Tibial nerve (tissue), 4 donors: Measurements from ENCODE around the gene PAQR7. TPM values are rescaled to one million over a fixed set of nuclear protein-coding genes. Genes with fewer than 3 reads are reported as not detected.

ENCODE experiments used
- DNase-seq, 2 donors: peaks; one replicate each; pipeline ENCODE4 v3.0.0-alpha.2; 2019; ENCODE audit warnings: low spot score in 2 of 2
- H3K27ac ChIP-seq, 4 donors: fragments of 200-600 bp; sonication (generic) in 3 of 4; one replicate each; pipeline ENCODE4 v1.5.1; 2017 to 2019; ENCODE audit warnings: mild to moderate bottlenecking in 1 of 4
- H3K27me3 ChIP-seq, 2 donors: fragments of 200-600 bp; sonication (generic) in 1 of 2; one replicate each; pipeline versions ENCODE4 v1.5.1 to v1.6.0; 2017 to 2019
- H3K36me3 ChIP-seq, 3 donors: fragments of 200-600 bp; sonication (generic); one replicate each; pipeline ENCODE4 v1.5.1; 2018 to 2019
- H3K4me1 ChIP-seq, 4 donors: fragments of 200-600 bp; sonication (generic) in 3 of 4; one replicate each; pipeline ENCODE4 v1.5.1; 2017 to 2019
- H3K4me3 ChIP-seq, 4 donors: fragments of 200-600 bp; sonication (generic) in 3 of 4; one replicate each; pipeline ENCODE4 v1.5.1; 2017 to 2019; ENCODE audit warnings: mild to moderate bottlenecking in 1 of 4, moderate library complexity in 1 of 4
- H3K9me3 ChIP-seq, 4 donors: fragments of 200-600 bp; sonication (generic) in 3 of 4; one replicate each; pipeline ENCODE4 v1.5.1; 2017 to 2019
- CTCF ChIP-seq, 5 experiments: fragments of 200-600 bp in 3 of 5; fragments of 450-650 bp in 2 of 5; sonication (generic) in 3 of 5; IDR thresholded peaks; one replicate each; pipeline ENCODE4 v1.5.1; 2016 to 2019; ENCODE audit warnings: antibody characterized with exemption in 5 of 5, mild to moderate bottlenecking in 3 of 5, moderate library complexity in 2 of 5
- EP300 ChIP-seq, 2 donors: sonication (generic); formaldehyde crosslinking; IDR thresholded peaks; one replicate each; pipeline ENCODE4 v1.6.1; 2017; ENCODE audit warnings: antibody characterized with exemption in 2 of 2, mild to moderate bottlenecking in 1 of 2
- POLR2A ChIP-seq, 2 donors: fragments of 450-650 bp; IDR thresholded peaks; one replicate each; pipeline ENCODE4 v1.6.1; 2017; ENCODE audit warnings: antibody characterized with exemption in 2 of 2, mild to moderate bottlenecking in 2 of 2, moderate library complexity in 2 of 2
- WGBS, 2 donors: methylation state at CpG; one replicate each; pipeline ENCODE4 v1.1.5; 2018; 5-methylcytosine and 5-hydroxymethylcytosine counted together
- total RNA-seq, 4 donors: library from RNA; depleted of rRNA; stranded (reverse); fragments of >200 nt; gene quantifications; one replicate each; pipeline ENCODE4 v1.1.0, GENCODE V29; 2016

PAQR7 gene
- total RNA-seq, 4 donors from 2014 or later: 5.4 to 8.7 (median 7.5) TPM

GRCh38 chr1:25858494-25858893 is 17.0 kb downstream of the PAQR7 start:
- Histone ChIP-seq H3K4me3 (peak overlapping the region in 1 of 4 donors; percentile 57), H3K27me3 (no peaks in the 10 kb centered on the region), H3K27ac (no peak overlapping the region), H3K36me3 (peaks cover 0 to 15% (median 0%) of the 10 kb centered on the region in 3 donors), H3K4me1 (peaks cover 0 to 24% (median 10%) of the 10 kb centered on the region in 4 donors), H3K9me3 (no peaks in the 10 kb centered on the region)
- no peak for DNase-seq
- 47 to 48% methylated on average over 7 of the region's 7 CpGs for WGBS, 2 donors
- TF ChIP-seq EP300 (IDR thresholded peaks at IDR 0.05): no peak
- TF ChIP-seq CTCF (IDR thresholded peaks at IDR 0.05): no peak
- no peak for TF ChIP-seq POLR2A (IDR thresholded peaks at IDR 0.05)

- Histone ChIP-seq H3K4me1 (peaks cover 0 to 24% (median 10%) of the 10 kb centered on the region in 4 donors), H3K27ac (no peak overlapping the region), H3K36me3 (no peaks in the 10 kb centered on the region), H3K9me3 (no peaks in the 10 kb centered on the region), H3K4me3 (no peak overlapping the region), H3K27me3 (no peaks in the 10 kb centered on the region)
- no peak for DNase-seq
- WGBS, 2 donors: 90 to 93% methylated on average over 11 of the region's 11 CpGs
- TF ChIP-seq EP300 (IDR thresholded peaks at IDR 0.05): no peak
- TF ChIP-seq POLR2A (IDR thresholded peaks at IDR 0.05): no peak
These were observed 18.7 kb downstream of the PAQR7 start for GRCh38 chr1:25856856-25857255.

- H3K27ac ChIP-seq: no peak overlapping the region
- no peak for TF ChIP-seq EP300 (IDR thresholded peaks at IDR 0.05)
- WGBS, 2 donors: 94% methylated on average over 2 of the region's 2 CpGs
- H3K9me3 ChIP-seq: no peaks in the 10 kb centered on the region
- no peak overlapping the region for H3K4me3 ChIP-seq
- H3K36me3 ChIP-seq: no peaks in the 10 kb centered on the region
- H3K4me1 ChIP-seq: peaks cover 0 to 8% (median 7%) of the 10 kb centered on the region in 4 donors
- H3K27me3 ChIP-seq: no peaks in the 10 kb centered on the region
- DNase-seq: no peak
These were observed 21.0 kb downstream of the PAQR7 start for GRCh38 chr1:25854554-25854953.

GRCh38 chr1:25848531-25848930 is 27.0 kb downstream of the PAQR7 start:
- H3K9me3 ChIP-seq: no peaks in the 10 kb centered on the region
- TF ChIP-seq EP300 (IDR thresholded peaks at IDR 0.05) (no peak), POLR2A (IDR thresholded peaks at IDR 0.05) (no peak), CTCF (IDR thresholded peaks at IDR 0.05) (no peak)
- H3K27me3 ChIP-seq: no peaks in the 10 kb centered on the region
- WGBS, 2 donors: 76 to 92% methylated on average over 1 of the region's 1 CpG
- H3K27ac ChIP-seq: no peak overlapping the region
- no peak overlapping the region for H3K4me3 ChIP-seq
- no peaks in the 10 kb centered on the region for H3K36me3 ChIP-seq
- H3K4me1 ChIP-seq: no peaks in the 10 kb centered on the region
- no peak for DNase-seq

GRCh38 chr1:25847929-25848328 is 27.6 kb downstream of the PAQR7 start:
- no peak for TF ChIP-seq POLR2A (IDR thresholded peaks at IDR 0.05)
- no peak for TF ChIP-seq EP300 (IDR thresholded peaks at IDR 0.05)
- TF ChIP-seq CTCF (IDR thresholded peaks at IDR 0.05): no peak

GRCh38 chr1:25845664-25846063 is 29.8 kb downstream of the PAQR7 start:
- H3K27me3 ChIP-seq: no peaks in the 10 kb centered on the region
- no peaks in the 10 kb centered on the region for H3K36me3 ChIP-seq
- no peaks in the 10 kb centered on the region for H3K9me3 ChIP-seq
- H3K4me1 ChIP-seq: no peaks in the 10 kb centered on the region
- DNase-seq: no peak
- H3K4me3 ChIP-seq: no peak overlapping the region
- TF ChIP-seq POLR2A (IDR thresholded peaks at IDR 0.05) (no peak), CTCF (IDR thresholded peaks at IDR 0.05) (no peak), EP300 (IDR thresholded peaks at IDR 0.05) (no peak)
- WGBS, 2 donors: 81 to 82% methylated on average over 5 of the region's 5 CpGs
- H3K27ac ChIP-seq: no peak overlapping the region

More at GRCh38 chr1:25847929-25848328, 27.6 kb downstream of the PAQR7 start:
- Histone ChIP-seq H3K36me3 (no peaks in the 10 kb centered on the region), H3K4me3 (no peak overlapping the region), H3K9me3 (no peaks in the 10 kb centered on the region), H3K27ac (no peak overlapping the region), H3K4me1 (no peaks in the 10 kb centered on the region), H3K27me3 (no peaks in the 10 kb centered on the region)
- 69 to 73% methylated on average over 4 of the region's 4 CpGs for WGBS, 2 donors
- no peak for DNase-seq
